Measurements from ENCODE around the gene KRTAP10-3.
"Not testable (repeated sequence)": the region's sequence is repeated elsewhere in the genome, so short reads cannot be mapped to it uniquely, and the experiment has no call there.

KRTAP10-3 gene

GRCh38 chr21:44569861-44570517 is 11.4 kb upstream of the KRTAP10-3 start:
- DNase-seq = no peak

DNA sequence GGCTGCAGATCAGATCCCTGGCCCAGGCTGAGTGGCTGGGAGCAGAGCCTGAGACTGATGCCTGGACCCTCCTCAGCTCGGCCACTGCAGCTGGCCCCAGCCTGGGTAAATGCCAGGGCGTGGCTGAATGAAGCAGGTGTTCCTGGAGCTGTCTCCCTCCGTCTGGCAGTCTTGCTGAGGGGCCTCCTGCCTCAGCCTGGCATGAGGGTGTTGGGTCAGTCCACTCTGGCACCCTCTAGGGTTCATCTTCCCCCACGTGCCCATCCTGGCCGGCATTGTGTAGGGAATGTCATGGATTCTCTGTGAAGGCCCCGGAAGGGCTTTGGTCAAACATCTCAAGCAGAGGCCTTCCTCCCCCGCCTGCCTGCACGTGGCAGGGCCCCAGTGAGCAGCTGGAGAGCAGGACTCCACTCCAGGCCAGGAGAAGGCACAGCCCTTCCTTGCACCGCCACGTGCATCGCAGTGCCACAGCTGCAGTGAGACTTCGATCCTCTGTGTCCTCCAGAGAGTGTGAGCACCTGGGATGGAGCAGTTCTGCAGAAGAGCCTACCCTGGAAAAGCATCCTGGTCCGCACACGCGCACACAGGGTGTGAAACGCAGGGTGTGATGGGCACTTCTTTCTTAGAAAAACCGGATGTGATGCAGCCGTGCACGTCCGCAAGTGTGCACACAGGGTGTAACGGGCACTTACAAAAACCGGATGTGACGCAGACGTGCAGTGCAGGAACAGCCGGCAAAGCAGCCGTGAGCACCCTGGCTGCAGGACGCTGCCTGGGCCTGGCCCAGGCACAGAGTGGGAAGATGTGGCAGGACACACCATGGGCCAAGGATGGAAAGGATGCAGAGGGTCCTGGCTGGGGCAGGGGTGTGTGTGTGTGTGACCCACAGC is 10.3 kb upstream of the KRTAP10-3 start:
- no peak for DNase-seq

- no peak for DNase-seq
These were observed 9.7 kb upstream of the KRTAP10-3 start for GRCh38 chr21:44568261-44568660.

DNA sequence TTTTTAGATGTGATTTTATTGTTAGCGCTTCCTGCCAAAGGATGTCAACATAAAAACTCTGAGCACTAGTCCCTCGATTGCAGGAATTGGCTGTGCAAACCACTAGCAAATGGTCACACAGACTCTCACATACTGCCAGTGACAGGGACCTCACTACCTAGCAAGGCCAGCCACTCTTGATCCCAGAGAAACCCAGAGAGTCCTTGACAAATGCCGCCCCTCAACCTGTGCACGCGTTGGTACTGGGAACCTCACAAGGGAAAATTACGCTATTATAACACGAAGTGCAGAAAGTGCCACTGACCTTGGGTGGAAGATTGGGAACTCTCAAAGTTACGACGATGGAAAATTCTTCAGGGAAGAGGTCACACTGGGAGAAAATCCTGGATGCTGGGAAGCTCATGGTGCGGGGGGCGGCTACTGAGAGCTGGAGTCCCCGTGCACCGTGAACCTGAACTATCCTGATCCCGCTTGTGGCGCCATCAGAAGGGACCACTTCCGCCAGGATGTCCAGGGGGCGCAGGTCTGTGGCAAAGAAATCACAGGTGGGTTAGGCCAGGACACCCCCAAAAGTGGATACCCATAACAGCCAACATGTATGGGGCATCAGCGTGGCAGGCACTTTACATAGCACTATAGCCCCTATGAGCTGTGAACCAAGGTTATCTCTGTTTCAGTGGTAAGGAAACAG is 9.0 kb upstream of the KRTAP10-3 start:
- no peak for DNase-seq

DNA sequence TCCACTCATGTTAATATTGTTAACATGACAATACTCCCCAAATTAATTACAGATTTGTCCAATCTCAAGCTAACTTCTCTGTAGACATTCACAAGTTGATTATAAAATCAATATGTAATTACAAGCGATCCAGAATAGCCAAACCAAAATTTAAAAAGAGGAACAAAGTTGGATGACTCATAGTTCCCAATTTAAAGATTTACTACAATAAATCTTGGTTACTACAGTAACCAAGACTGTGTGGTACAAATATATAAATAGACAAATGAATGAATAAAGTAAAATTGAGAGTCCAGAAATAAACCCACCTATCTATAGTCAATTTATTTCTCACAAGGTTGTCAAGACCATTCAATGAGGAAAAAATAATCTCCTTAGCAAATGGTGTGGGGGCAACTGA is 7.8 kb upstream of the KRTAP10-3 start:
- DNase-seq = no peak

DNA sequence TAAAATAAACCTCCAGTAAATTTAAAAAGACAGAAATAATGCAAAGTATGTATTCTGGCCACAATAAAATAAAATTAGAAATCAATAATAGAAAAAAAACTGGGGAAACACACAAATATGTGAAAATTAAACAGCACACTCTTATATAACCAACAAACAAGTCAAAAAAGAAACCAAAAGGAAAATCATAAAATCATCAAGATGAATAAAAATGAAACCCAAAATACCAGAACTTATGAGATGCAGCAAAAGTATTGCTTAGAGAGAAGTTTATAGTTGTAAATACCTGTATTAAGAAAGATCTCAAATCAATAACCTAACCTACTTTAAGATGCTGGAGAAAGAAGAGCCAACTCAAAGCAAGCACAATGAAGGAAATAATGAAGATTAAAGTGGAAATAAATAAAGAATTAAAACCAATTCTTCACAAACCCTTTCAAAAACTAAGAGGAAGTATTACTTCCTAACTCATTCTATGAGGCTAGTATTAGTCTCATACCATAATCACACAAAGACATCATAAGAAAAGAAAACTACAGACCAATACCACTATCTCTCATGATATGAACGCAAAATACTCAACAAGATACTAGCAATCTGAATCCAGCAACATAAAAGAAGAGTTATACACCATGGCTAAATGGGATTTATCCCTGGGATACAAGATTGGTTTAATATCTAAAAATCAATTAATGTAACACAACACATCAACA is 6.4 kb upstream of the KRTAP10-3 start:
- DNase-seq = no peak

DNA sequence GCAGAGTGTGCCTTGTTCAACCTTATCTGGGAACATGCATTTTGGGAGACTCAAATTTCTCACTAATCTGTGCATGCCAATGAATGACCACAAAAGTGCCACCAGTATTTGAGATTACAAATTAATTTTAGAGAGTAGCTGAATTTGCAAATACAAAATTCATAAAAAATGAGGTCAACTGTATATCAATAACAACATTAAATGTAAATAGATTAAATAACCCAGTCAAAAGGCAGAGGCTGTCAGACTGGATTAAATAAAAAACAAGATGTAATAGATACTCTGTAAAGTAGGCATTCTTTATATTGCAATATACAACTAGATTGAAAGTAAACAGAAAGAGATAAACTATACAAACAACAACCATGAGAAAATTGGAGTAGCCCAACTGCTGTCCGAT is 5.5 kb upstream of the KRTAP10-3 start:
- no peak for DNase-seq

- DNase-seq = not testable (repeated sequence)
These were observed 293 bp downstream of the KRTAP10-3 start for GRCh38 chr21:44558329-44558675.

DNA sequence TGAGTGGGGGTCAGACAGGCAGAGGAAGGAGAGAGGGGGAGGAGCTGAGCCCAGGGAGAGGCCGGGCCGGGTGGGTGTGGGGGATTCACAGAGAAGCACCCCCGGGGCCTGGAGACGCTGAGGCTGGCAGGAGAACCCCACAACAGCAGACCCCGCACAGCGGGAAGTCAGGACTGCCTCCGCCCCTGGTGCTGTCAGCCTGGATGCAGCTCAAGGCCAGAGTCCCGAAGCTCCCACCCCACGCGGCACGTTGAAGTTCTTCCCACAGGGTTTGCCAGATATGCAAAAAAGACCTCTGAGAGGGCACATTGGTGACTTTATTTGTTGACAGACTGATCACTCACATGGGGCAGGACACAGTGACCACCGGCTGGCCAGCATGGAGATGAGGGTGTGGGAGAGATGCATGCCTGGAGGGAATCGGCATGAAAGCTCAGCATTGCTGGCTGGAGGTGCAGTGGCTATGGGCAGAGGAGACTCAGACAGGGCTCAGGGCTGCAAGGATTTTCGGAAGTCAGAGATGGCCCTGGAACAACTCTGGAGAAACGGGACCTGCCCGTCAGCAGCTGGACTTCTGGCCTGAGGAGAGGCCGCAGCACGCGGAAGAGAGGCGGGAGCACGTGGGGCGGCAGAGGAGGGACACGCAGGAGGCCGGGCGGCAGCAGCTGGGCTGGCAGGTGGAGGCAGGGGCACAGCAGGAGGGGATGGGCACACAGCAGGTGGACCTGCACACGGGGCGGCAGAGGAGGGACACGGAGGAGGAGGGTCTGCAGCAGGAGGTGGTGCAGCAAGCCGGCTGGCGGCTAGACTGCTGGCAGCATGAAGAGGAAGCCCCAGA is 885 bp downstream of the KRTAP10-3 start:
- no peak for DNase-seq

DNA sequence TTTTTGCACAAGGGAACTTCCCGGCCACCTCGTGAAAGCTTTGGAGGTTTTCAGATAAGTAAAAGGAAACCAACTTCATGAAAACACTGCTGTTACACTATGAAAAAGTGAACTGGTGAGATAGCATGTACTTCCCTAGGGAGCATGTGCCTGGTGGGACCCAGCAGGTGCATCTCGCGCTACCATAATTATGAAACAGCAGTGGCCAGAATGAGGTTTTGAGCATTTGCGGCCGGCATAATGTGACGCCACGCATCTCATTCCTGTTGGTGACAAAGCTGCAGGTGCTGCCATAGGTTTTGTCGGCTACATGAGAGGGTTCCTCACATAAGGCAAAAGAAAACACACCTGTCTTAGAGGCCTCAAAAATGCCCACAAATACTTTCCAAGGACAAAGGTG is 1.7 kb downstream of the KRTAP10-3 start:
- DNase-seq = no peak

GRCh38 chr21:44555200-44555875 is 3.3 kb downstream of the KRTAP10-3 start:
- DNase-seq = no peak

GRCh38 chr21:44552681-44553080 is 5.9 kb downstream of the KRTAP10-3 start:
- no peak for DNase-seq

DNA sequence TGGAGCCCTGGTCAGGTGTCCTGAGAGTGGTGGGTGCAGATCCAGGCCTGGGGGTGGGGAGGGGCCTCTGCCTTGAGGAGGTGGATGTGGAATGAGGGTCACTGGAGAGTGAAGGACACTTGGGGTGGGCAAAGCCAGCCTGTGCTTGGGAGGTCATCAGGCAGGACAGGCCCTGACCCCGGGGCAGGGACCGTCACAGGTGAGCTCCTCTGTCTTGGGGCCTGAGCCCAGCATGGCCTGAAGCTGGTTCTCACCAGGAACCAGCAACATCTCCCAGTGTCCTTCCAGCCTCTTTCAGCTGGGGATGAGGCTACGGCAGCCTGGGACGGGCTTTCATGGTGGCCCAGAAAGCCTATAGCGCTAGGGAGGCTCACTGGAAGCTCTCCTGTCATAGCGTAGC is 6.5 kb downstream of the KRTAP10-3 start:
- DNase-seq = no peak

- DNase-seq = no peak
These were observed 7.1 kb downstream of the KRTAP10-3 start, which contains the start of gene KRTAP10-2 for GRCh38 chr21:44551340-44551961. Gene KRTAP10-2, minus strand, starts transcription at chr21:44551505. Its CDS starts 47 bp downstream, at chr21:44551458.

GRCh38 chr21:44550807-44551206 is 7.8 kb downstream of the KRTAP10-3 start:
- no peak for DNase-seq

DNA sequence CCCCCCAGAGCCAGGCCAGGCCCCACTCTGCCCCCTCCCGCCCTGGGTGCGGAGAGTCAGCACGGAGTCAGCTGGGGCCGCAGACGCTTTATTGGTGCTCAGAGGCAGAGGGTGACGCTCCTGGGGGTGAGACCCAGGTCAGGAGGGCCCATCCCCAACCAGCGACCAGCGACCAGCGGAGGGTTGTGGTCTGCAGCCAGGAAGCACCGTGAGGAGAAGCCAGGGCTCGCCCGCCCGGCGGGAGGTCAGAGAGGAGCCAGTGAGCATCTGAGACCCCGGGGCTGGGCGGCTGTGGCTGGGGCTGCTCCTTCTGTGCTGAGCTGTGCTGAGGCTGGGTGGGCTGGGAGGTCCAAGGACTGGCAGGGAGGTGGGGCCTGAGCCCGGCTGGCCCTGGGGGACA is 8.3 kb downstream of the KRTAP10-3 start:
- not testable (repeated sequence) for DNase-seq

DNA sequence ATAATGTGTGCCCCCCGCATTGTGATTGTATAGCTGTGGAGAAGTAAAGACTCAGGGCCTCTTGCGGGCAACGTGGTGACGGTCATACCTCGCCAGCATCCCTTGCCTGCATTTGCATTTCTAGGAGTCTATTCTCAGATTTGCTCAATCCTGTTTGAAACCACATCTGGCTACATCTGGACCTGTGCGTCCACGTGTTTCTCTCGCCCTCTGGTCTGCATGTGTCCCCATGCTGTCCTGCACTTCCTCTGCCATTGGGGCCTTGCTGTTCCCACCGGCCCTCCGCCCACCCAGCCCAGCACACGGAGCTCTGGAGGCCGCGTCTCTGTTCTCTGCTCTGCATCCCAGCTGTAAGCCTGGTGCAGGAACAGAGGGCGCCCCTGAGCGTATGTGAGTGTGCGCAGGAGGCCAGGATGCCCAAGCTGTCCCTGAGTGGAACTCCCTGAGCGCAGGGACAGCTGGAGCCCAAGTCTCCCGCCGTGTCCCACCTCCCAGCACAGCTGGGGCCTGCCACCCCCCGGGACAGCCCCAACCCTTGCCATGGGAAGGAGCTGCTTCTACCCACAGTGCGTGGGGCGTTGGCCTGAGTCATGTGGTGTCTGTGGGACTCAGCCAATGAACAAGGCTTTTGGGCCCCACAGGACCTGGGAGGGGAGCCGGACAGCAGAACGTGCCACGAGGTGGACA is 8.9 kb downstream of the KRTAP10-3 start:
- no peak for DNase-seq

GRCh38 chr21:44548922-44549321 is 9.7 kb downstream of the KRTAP10-3 start:
- DNase-seq = no peak

GRCh38 chr21:44548381-44548780 is 10.2 kb downstream of the KRTAP10-3 start:
- DNase-seq = no peak

GRCh38 chr21:44547656-44548331 is 10.8 kb downstream of the KRTAP10-3 start:
- DNase-seq = peak; percentile 10 to 14
